ENCODE data around the gene ONECUT2.
"Not testable (repeated sequence)": the region's sequence is repeated elsewhere in the genome, so short reads cannot be mapped to it uniquely, and the experiment has no call there.

DNA sequence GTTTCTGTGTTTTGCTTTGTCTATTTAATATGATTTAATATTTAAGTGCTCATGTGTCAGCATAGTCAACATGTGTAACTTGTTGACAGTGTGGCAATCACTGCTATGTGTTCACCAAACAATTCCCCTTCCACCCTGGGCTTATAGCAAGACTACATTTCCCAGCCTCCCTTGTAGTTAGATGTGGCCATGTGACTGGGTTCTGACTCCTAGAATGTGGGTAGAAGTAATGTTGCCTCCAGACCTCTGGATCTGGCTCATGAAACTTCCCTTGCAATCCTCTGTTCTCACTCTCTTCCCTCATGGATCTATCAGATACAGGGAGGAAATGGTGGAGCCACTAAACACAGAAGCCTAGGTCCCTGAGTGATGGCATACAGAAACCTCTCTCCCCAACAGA lies 87.2 kb downstream of the ONECUT2 start:
- TF ChIP-seq CTCF (IDR thresholded peaks at IDR 0.05; ENCODE audit: borderline replicate concordance, extremely low read depth, low read length, poor library complexity, severe bottlenecking); EZH2 (IDR thresholded peaks at IDR 0.05; ENCODE audit: borderline replicate concordance, low read depth, low read length, severe bottlenecking): not testable (repeated sequence)

Measured in DND-41 (cell line).